HepG2 (cell line): Measurements from ENCODE around the gene KLF6. TPM values are rescaled to one million over a fixed set of nuclear protein-coding genes. Genes with fewer than 3 reads are reported as not detected.

Experiments used
- CEBPB ChIP-seq: IDR thresholded peaks from 2 replicates; pipeline ENCODE4 v1.6.1; 2011; ENCODE audit warnings: low read depth, low read length, improper control_type of control experiment, borderline replicate concordance
- ELK4 ChIP-seq: sonication (generic); formaldehyde crosslinking; IDR thresholded peaks from 2 replicates; pipeline ENCODE4 v1.9.0; 2021; ENCODE audit warnings: missing genetic modification reagents, borderline replicate concordance
- GABPB1 ChIP-seq: IDR thresholded peaks from 2 replicates; pipeline ENCODE4 v1.6.1; 2016; ENCODE audit warnings: mild to moderate bottlenecking, missing genetic modification reagents, moderate library complexity, missing compliant biosample characterization
- GFI1 ChIP-seq: sonication (generic); formaldehyde crosslinking; IDR thresholded peaks from 2 replicates; pipeline ENCODE4 v1.5.0; 2020; ENCODE audit warnings: missing genetic modification reagents, mild to moderate bottlenecking, borderline replicate concordance
- HMGA1 ChIP-seq: sonication (generic); formaldehyde crosslinking; conservative IDR thresholded peaks from 2 replicates; pipeline ENCODE4 v1.4.0; 2020; ENCODE audit warnings: missing genetic modification reagents
- HOXA3 ChIP-seq: sonication (generic); formaldehyde crosslinking; IDR thresholded peaks from 2 replicates; pipeline ENCODE4 v1.5.0; 2020; ENCODE audit warnings: missing genetic modification reagents
- MIER3 ChIP-seq: IDR thresholded peaks from 2 replicates; pipeline ENCODE4 v1.6.1; 2016; ENCODE audit warnings: missing compliant biosample characterization, borderline replicate concordance
- MTF1 ChIP-seq: sonication (generic); formaldehyde crosslinking; IDR thresholded peaks from 2 replicates; pipeline ENCODE4 v1.5.0; 2020; ENCODE audit warnings: missing genetic modification reagents
- ONECUT2 ChIP-seq: sonication (generic); formaldehyde crosslinking; IDR thresholded peaks from 2 replicates; pipeline ENCODE4 v1.4.0; 2020; ENCODE audit warnings: missing genetic modification reagents
- POLR2G ChIP-seq: fragments of 200-400 bp; formaldehyde crosslinking; IDR thresholded peaks from 2 replicates; pipeline ENCODE4 v1.6.1; 2018; ENCODE audit warnings: mild to moderate bottlenecking, low read depth, low read length, moderate library complexity
- SAP130 ChIP-seq: IDR thresholded peaks from 2 replicates; pipeline ENCODE4 v1.6.1; 2016; ENCODE audit warnings: low read depth
- SMARCC2 ChIP-seq: fragments of 450-650 bp; IDR thresholded peaks from 2 replicates; pipeline ENCODE4 v1.6.1; 2017; ENCODE audit warnings: antibody characterized with exemption, mild to moderate bottlenecking
- XBP1 ChIP-seq: sonication (generic); formaldehyde crosslinking; IDR thresholded peaks from 2 replicates; pipeline ENCODE4 v1.5.0; 2020; ENCODE audit warnings: missing genetic modification reagents
- ZFP36L2 ChIP-seq: sonication (generic); formaldehyde crosslinking; IDR thresholded peaks from 2 replicates; pipeline ENCODE4 v1.4.0; 2020; ENCODE audit warnings: missing genetic modification reagents
- ZNF17 ChIP-seq: sonication (generic); formaldehyde crosslinking; IDR thresholded peaks from 2 replicates; pipeline ENCODE4 v1.5.0; 2020; ENCODE audit warnings: mild to moderate bottlenecking, missing genetic modification reagents
- ZNF180 ChIP-seq: sonication (generic); formaldehyde crosslinking; IDR thresholded peaks from 2 replicates; pipeline ENCODE4 v1.4.0; 2020; ENCODE audit warnings: low read depth, missing genetic modification reagents, borderline replicate concordance
- ZNF263 ChIP-seq: sonication (generic); formaldehyde crosslinking; IDR thresholded peaks from 2 replicates; pipeline ENCODE4 v1.4.0; 2020; ENCODE audit warnings: missing genetic modification reagents
- ZNF280D ChIP-seq: sonication (generic); formaldehyde crosslinking; IDR thresholded peaks from 2 replicates; pipeline ENCODE4 v1.5.1; 2020; ENCODE audit warnings: mild to moderate bottlenecking, missing genetic modification reagents
- ZNF605 ChIP-seq: sonication (generic); formaldehyde crosslinking; IDR thresholded peaks from 2 replicates; pipeline ENCODE4 v1.8.0; 2022; ENCODE audit warnings: mild to moderate bottlenecking, missing genetic modification reagents
- polyA plus RNA-seq, 8 experiments: library from polyadenylated mRNA; depleted of rRNA in 3 of 8; stranded (reverse) in 7 of 8; unstranded in 1 of 8; fragments of >200 nt; fragmentation: Illumina TruSeq in 4 of 8; extraction: Trizol in 4 of 8; gene quantifications; 2 replicates each; pipeline versions ENCODE4 v1.2.1 to v1.2.3, GENCODE V29; 2011 to 2016; ENCODE audit warnings: low read depth in 4 of 8, missing spikeins in 1 of 8, mixed read lengths in 1 of 8; ENCODE audit not compliant: insufficient read depth in 1 of 8
- total RNA-seq, 5 experiments: library from RNA; depleted of rRNA; stranded (reverse); fragments of >200 nt; fragmentation: Illumina TruSeq; extraction: Trizol; gene quantifications; 2 replicates each; pipeline ENCODE4 v1.2.3, GENCODE V29; 2016; ENCODE audit warnings: low read depth in 1 of 5
- TF ChIP-seq, protein P1 (sequence below): IDR thresholded peaks from 2 replicates; pipeline ENCODE4 v1.4.0; 2020; ENCODE audit warnings: mild to moderate bottlenecking, missing genetic modification reagents

Gene KLF6
- total and polyA plus RNA-seq, 2 of the 13 experiments (the other 11 are each of a cell fraction or from before 2014, with no cell fraction given): 27.0 to 71.9 TPM

DNA sequence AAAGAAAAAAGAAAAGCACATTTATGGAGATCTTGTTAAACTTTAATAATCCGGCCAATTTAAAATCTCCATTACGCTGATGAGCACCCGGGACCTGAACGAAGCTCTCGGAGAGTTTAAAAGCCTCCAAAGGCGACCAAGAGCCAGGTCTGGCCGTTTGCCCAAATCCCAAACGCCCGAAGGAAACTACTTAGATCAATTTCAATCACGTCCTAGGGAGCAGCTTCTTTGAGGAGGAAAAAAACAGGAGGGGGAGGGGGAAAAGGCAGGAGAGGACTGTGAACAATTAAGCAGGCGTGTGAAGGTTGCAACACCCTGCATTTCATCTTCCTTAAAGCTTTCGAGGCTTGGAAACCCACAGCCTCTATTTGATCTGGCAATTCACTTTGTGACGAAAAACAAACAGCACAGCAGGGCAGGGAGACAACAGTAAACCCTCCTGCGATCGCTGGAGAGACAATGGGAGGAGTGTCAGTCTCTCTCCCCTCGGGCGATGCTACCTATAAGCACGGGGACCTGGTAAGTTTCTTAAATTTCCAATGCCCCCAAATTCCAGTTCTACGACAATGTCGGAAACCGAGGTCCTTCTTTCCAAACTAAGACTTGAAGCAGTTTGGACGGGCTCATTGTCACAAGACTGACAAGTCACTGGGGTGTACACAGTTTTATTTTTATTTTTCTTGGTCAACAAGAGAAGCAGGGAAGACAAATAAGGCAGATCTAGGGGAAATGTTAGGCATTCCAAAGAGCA is 1.2 kb downstream of the KLF6 start (continued):
- 0 out of 2 replicates have a peak, but pooled peaks have one; percentile 39 for TF ChIP-seq ZNF280D (CRISPR knock-in tag)
- no peak for TF ChIP-seq ZNF17
- TF ChIP-seq MIER3 (CRISPR knock-in tag): 0 out of 2 replicates have a peak, but pooled peaks have one; percentile 17
- TF ChIP-seq ZFP36L2 (CRISPR knock-in tag): 0 out of 2 replicates have a peak, but pooled peaks have one; percentile 41
- no peak for TF ChIP-seq HMGA1 (CRISPR knock-in tag)
- TF ChIP-seq, protein P1, sequence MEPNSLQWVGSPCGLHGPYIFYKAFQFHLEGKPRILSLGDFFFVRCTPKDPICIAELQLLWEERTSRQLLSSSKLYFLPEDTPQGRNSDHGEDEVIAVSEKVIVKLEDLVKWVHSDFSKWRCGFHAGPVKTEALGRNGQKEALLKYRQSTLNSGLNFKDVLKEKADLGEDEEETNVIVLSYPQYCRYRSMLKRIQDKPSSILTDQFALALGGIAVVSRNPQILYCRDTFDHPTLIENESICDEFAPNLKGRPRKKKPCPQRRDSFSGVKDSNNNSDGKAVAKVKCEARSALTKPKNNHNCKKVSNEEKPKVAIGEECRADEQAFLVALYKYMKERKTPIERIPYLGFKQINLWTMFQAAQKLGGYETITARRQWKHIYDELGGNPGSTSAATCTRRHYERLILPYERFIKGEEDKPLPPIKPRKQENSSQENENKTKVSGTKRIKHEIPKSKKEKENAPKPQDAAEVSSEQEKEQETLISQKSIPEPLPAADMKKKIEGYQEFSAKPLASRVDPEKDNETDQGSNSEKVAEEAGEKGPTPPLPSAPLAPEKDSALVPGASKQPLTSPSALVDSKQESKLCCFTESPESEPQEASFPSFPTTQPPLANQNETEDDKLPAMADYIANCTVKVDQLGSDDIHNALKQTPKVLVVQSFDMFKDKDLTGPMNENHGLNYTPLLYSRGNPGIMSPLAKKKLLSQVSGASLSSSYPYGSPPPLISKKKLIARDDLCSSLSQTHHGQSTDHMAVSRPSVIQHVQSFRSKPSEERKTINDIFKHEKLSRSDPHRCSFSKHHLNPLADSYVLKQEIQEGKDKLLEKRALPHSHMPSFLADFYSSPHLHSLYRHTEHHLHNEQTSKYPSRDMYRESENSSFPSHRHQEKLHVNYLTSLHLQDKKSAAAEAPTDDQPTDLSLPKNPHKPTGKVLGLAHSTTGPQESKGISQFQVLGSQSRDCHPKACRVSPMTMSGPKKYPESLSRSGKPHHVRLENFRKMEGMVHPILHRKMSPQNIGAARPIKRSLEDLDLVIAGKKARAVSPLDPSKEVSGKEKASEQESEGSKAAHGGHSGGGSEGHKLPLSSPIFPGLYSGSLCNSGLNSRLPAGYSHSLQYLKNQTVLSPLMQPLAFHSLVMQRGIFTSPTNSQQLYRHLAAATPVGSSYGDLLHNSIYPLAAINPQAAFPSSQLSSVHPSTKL (CRISPR knock-in tag): peak; percentile 54
- TF ChIP-seq GFI1 (CRISPR knock-in tag): no peak
- TF ChIP-seq HOXA3 (CRISPR knock-in tag): 0 out of 2 replicates have a peak, but pooled peaks have one; percentile 21
- no peak for TF ChIP-seq XBP1 (CRISPR knock-in tag)
- TF ChIP-seq ELK4 (CRISPR knock-in tag): no peak
- TF ChIP-seq ONECUT2 (CRISPR knock-in tag): no peak
- no peak for TF ChIP-seq ZNF605 (CRISPR knock-in tag)
- TF ChIP-seq POLR2G: peak; percentile 56
- TF ChIP-seq ZNF180: no peak
- TF ChIP-seq ZNF263 (CRISPR knock-in tag): no peak
- peak; percentile 72 for TF ChIP-seq CEBPB
- TF ChIP-seq GABPB1: no peak; the same call in 1 of the 2 replicates
- no peak for TF ChIP-seq MTF1
- no peak; the same call in 1 of the 2 replicates for TF ChIP-seq SAP130
- no peak for TF ChIP-seq SMARCC2
